ENCODE results near the gene DDX41. TPM values are rescaled to one million over a fixed set of nuclear protein-coding genes. Genes with fewer than 3 reads are reported as not detected.

Gene DDX41
- total and polyA plus RNA-seq, 11 donors: 24.4 to 65.4 (median 37.7) TPM

GRCh38 chr5:177508837-177509236, 7.9 kb downstream of the DDX41 start:
- ATAC-seq (no peak), DNase-seq (no peak)
- H3K4me3 ChIP-seq: peak overlapping the region in 9 of 12 donors; percentile 11 to 71 (median 39)
- no peaks in the 10 kb centered on the region for H3K27me3 ChIP-seq
- TF ChIP-seq CTCF (IDR thresholded peaks at IDR 0.05) (no peak), POLR2A (IDR thresholded peaks at IDR 0.05) (no peak)
- WGBS, 4 donors: 45 to 68% (median 57%) methylated on average over 6 to 8 of the region's 8 CpGs
- H3K9me3 ChIP-seq: no peaks in the 10 kb centered on the region
- peaks cover 7 to 49% (median 32%) of the 10 kb centered on the region in 9 donors for H3K36me3 ChIP-seq
- H3K4me1 ChIP-seq: peaks cover 0 to 25% (median 0%) of the 10 kb centered on the region in 12 donors
- intact Hi-C loops (cut with DNase I): loop anchor here in 1 of 10 donors (10.0 kb wide), 1 partner anchor 194 kb away; the partner anchor contains the start of gene MXD3
- peak overlapping the region in 7 of 12 donors; percentile 33 to 93 (median 48) for H3K27ac ChIP-seq

GRCh38 chr5:177508221-177508611, 8.5 kb downstream of the DDX41 start:
- ATAC-seq (no peak), DNase-seq (peak in 1 of 5 donors; percentile 69)
- no peak for TF ChIP-seq POLR2A (IDR thresholded peaks at IDR 0.05)
- TF ChIP-seq CTCF (IDR thresholded peaks at IDR 0.05): no peak
- Histone ChIP-seq H3K27me3 (no peaks in the 10 kb centered on the region), H3K27ac (peak overlapping the region in 1 of 12 donors; percentile 93), H3K36me3 (peaks cover 7 to 47% (median 27%) of the 10 kb centered on the region in 9 donors), H3K9me3 (no peaks in the 10 kb centered on the region), H3K4me1 (peaks cover 0 to 25% (median 0%) of the 10 kb centered on the region in 12 donors), H3K4me3 (peak overlapping the region in 7 of 12 donors; percentile 35 to 71 (median 45))
- 88 to 94% (median 91%) methylated on average over 3 to 26 of the region's 26 CpGs for WGBS, 4 donors
- intact Hi-C loops (cut with DNase I): loop anchor here in 1 of 10 donors (10.0 kb wide), 1 partner anchor 193 kb away; the partner anchor contains the start of gene MXD3

- no peaks in the 10 kb centered on the region for H3K27me3 ChIP-seq
- intact Hi-C loops (cut with DNase I): loop anchor here in 1 of 10 donors (10.0 kb wide), 1 partner anchor 193 kb away; the partner anchor contains the start of gene MXD3
- peaks cover 0 to 26% (median 0%) of the 10 kb centered on the region in 12 donors for H3K4me1 ChIP-seq
- H3K9me3 ChIP-seq: no peaks in the 10 kb centered on the region
- DNase-seq (peak in 1 of 5 donors; percentile 69), ATAC-seq (no peak)
- no peak for TF ChIP-seq CTCF (IDR thresholded peaks at IDR 0.05)
- TF ChIP-seq POLR2A (IDR thresholded peaks at IDR 0.05): no peak
- H3K4me3 ChIP-seq: peak overlapping the region in 7 of 12 donors; percentile 35 to 71 (median 45)
- WGBS, 4 donors: 84 to 93% (median 87%) methylated on average over 17 of the region's 17 CpGs
- peaks cover 7 to 42% (median 22%) of the 10 kb centered on the region in 9 donors for H3K36me3 ChIP-seq
- H3K27ac ChIP-seq: peak overlapping the region in 1 of 12 donors; percentile 93
Observed at GRCh38 chr5:177507596-177508220, 9.1 kb downstream of the DDX41 start.

- no peak for TF ChIP-seq CTCF (IDR thresholded peaks at IDR 0.05)
- no peak for TF ChIP-seq POLR2A (IDR thresholded peaks at IDR 0.05)
- H3K4me3 ChIP-seq: peak overlapping the region in 1 of 12 donors; percentile 71
- no peaks in the 10 kb centered on the region for H3K27me3 ChIP-seq
- intact Hi-C loops (cut with DNase I): loop anchor here in 1 of 10 donors (10.0 kb wide), 1 partner anchor 192 kb away; the partner anchor contains the start of gene MXD3
- WGBS, 4 donors: 82 to 90% (median 86%) methylated on average over 9 of the region's 9 CpGs
- H3K36me3 ChIP-seq: peaks cover 3 to 36% (median 16%) of the 10 kb centered on the region in 9 donors
- peaks cover 0 to 32% (median 0%) of the 10 kb centered on the region in 12 donors for H3K4me1 ChIP-seq
- no peaks in the 10 kb centered on the region for H3K9me3 ChIP-seq
- no peak for DNase-seq
- no peak for ATAC-seq
- no peak overlapping the region for H3K27ac ChIP-seq
Observed at GRCh38 chr5:177507165-177507564, 9.6 kb downstream of the DDX41 start.

Measured in heart left ventricle (tissue), 16 donors.